Measurements from ENCODE around the gene OSBP2. TPM values are rescaled to one million over a fixed set of nuclear protein-coding genes. Genes with fewer than 3 reads are reported as not detected.

The OSBP2 gene
- total and polyA plus RNA-seq, 10 of the 15 experiments (the other 5 are each of a cell fraction or from before 2014, with no cell fraction given): 0.11 to 7.7 (median 3.6) TPM

DNA sequence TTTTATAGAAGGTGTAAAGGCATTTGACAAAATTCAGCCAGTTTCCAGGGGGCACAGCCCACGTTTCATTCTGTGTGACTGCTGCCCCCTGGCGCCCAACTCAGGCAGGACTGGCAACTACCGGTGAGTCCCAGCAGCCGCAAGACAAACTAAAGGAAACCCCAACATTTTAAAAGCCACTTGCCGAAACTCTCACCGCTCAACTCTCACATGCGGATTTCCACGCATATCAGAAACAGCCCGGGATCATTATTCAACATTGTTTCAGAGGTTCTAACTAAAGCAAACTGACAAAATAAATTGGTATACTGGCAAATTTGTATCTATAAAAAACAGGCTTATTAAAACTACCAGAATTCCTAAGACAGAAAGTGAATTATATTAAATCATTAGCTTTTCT, 225.7 kb downstream of the OSBP2 start:
- WGBS (ENCODE audit: insufficient coverage, insufficient replicate concordance, low lambda C conversion rate, missing lambda C conversion rate): 1% methylated on average over 9 of the region's 9 CpGs
- no peak overlapping the region for H3K27ac ChIP-seq (ENCODE audit: control insufficient read depth, insufficient read depth)
- no peak overlapping the region for H2AFZ ChIP-seq (ENCODE audit: control insufficient read depth, low read depth, low read length)
- ChIA-PET CTCF (interaction anchor here (0.6 to 6.1 kb wide), 24 partner anchors 11 to 853 kb away, joined by 3 to 82 read pairs (median 4); partner anchors contain the start of genes MORC2, RNF185, SLC35E4 and SMTN), POLR2A (interaction anchor here (1.2 to 2.9 kb wide), 2 partner anchors 156 to 286 kb away, joined by 3 to 8 read pairs; partner anchors contain the start of gene SLC35E4), SMC1A (ENCODE audit: uncharacterized antibody, unreplicated experiment) (interaction anchor here (0.6 to 5.3 kb wide), 10 partner anchors 9 to 316 kb away, joined by 3 to 38 read pairs (median 3); no protein-coding TSS in a partner anchor), RAD21 (ENCODE audit: unreplicated experiment) (interaction anchor here (0.6 to 4.7 kb wide), 9 partner anchors 11 to 538 kb away, joined by 3 to 34 read pairs (median 4); no protein-coding TSS in a partner anchor)
- peaks cover 3% of the 10 kb centered on the region; the same call in 1 of the 2 replicates for H3K4me1 ChIP-seq (ENCODE audit: control insufficient read depth, insufficient read depth, low read length)
- in situ Hi-C loops (cut with MboI) (loop anchor here (25.0 kb wide), 2 partner anchors 158 to 283 kb away; partner anchors contain the start of gene SLC35E4), intact Hi-C loops (cut with micrococcal nuclease; ENCODE audit: unreplicated experiment) (loop anchor here (1.0 kb wide), 2 partner anchors 157 to 286 kb away; no protein-coding TSS in a partner anchor)
- BruUV-seq (replicated peaks): no TSS peak
- H3K9me3 ChIP-seq (replicated peaks; ENCODE audit: control insufficient read depth, insufficient read depth, low read length): no peaks in the 10 kb centered on the region; the same call in 1 of the 3 replicates
- peak overlapping the region; percentile 61; the same call in 1 of the 2 replicates for H3K4me2 ChIP-seq (ENCODE audit: control insufficient read depth, insufficient read depth)
- H3K36me3 ChIP-seq (ENCODE audit: control insufficient read depth in 2 of 2, insufficient read depth in 2 of 2, low read length in 1 of 2): peaks cover 0 to 3% of the 10 kb centered on the region in 2 experiments; a peak in 2 of 4 replicates
- no peaks in the 10 kb centered on the region for H3K27me3 ChIP-seq (replicated peaks in 1 of 2; ENCODE audit: control insufficient read depth in 2 of 2, insufficient read depth in 2 of 2, low read length in 1 of 2)
- FAIRE-seq (peak; percentile 23), DNase-seq (ENCODE audit: low read depth, low spot score) (peak; percentile 27), ATAC-seq (peak; percentile 85)
- H3K4me3 ChIP-seq: peak overlapping the region; percentile 50; the same call in 1 of the 2 replicates
- no peak overlapping the region for H3K9ac ChIP-seq (ENCODE audit: control insufficient read depth, insufficient read depth, low read length)
- H3K79me2 ChIP-seq (ENCODE audit: control insufficient read depth, insufficient read depth, low read length): peaks cover 3% of the 10 kb centered on the region; the same call in 1 of the 2 replicates
- H4K20me1 ChIP-seq (ENCODE audit: control insufficient read depth, insufficient read depth): no peaks in the 10 kb centered on the region
- TF ChIP-seq NR2F1 (conservative IDR thresholded peaks at IDR 0.05) (no peak), ZNF24 (IDR thresholded peaks at IDR 0.05) (no peak), SMARCA5 (IDR thresholded peaks at IDR 0.05) (peak; percentile 34; the same call in 1 of the 2 replicates), LARP7 (IDR thresholded peaks at IDR 0.05) (no peak), EZH2 (IDR thresholded peaks at IDR 0.05; ENCODE audit: borderline replicate concordance, control insufficient read depth, low read depth, low read length) (no peak), MXI1 (IDR thresholded peaks at IDR 0.05; ENCODE audit: low read depth, low read length) (peak; percentile 75), JUNB (IDR thresholded peaks at IDR 0.05) (no peak), CBX3 (IDR thresholded peaks at IDR 0.05; ENCODE audit: borderline replicate concordance, low read depth) (no peak), SREBF2 (IDR thresholded peaks at IDR 0.05; ENCODE audit: low read length) (no peak), NR2C1 (IDR thresholded peaks at IDR 0.05) (no peak), MYC (IDR thresholded peaks at IDR 0.05; ENCODE audit: insufficient read depth, insufficient read length, insufficient replicate concordance, low read length, severe bottlenecking) (no peak)
- TF ChIP-seq, protein P1, sequence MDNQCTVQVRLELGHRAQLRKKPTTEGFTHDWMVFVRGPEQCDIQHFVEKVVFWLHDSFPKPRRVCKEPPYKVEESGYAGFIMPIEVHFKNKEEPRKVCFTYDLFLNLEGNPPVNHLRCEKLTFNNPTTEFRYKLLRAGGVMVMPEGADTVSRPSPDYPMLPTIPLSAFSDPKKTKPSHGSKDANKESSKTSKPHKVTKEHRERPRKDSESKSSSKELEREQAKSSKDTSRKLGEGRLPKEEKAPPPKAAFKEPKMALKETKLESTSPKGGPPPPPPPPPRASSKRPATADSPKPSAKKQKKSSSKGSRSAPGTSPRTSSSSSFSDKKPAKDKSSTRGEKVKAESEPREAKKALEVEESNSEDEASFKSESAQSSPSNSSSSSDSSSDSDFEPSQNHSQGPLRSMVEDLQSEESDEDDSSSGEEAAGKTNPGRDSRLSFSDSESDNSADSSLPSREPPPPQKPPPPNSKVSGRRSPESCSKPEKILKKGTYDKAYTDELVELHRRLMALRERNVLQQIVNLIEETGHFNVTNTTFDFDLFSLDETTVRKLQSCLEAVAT (IDR thresholded peaks at IDR 0.05): no peak
- TF ChIP-seq, protein P2, sequence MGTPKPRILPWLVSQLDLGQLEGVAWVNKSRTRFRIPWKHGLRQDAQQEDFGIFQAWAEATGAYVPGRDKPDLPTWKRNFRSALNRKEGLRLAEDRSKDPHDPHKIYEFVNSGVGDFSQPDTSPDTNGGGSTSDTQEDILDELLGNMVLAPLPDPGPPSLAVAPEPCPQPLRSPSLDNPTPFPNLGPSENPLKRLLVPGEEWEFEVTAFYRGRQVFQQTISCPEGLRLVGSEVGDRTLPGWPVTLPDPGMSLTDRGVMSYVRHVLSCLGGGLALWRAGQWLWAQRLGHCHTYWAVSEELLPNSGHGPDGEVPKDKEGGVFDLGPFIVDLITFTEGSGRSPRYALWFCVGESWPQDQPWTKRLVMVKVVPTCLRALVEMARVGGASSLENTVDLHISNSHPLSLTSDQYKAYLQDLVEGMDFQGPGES (IDR thresholded peaks at IDR 0.05): no peak
- TF ChIP-seq, protein P3, sequence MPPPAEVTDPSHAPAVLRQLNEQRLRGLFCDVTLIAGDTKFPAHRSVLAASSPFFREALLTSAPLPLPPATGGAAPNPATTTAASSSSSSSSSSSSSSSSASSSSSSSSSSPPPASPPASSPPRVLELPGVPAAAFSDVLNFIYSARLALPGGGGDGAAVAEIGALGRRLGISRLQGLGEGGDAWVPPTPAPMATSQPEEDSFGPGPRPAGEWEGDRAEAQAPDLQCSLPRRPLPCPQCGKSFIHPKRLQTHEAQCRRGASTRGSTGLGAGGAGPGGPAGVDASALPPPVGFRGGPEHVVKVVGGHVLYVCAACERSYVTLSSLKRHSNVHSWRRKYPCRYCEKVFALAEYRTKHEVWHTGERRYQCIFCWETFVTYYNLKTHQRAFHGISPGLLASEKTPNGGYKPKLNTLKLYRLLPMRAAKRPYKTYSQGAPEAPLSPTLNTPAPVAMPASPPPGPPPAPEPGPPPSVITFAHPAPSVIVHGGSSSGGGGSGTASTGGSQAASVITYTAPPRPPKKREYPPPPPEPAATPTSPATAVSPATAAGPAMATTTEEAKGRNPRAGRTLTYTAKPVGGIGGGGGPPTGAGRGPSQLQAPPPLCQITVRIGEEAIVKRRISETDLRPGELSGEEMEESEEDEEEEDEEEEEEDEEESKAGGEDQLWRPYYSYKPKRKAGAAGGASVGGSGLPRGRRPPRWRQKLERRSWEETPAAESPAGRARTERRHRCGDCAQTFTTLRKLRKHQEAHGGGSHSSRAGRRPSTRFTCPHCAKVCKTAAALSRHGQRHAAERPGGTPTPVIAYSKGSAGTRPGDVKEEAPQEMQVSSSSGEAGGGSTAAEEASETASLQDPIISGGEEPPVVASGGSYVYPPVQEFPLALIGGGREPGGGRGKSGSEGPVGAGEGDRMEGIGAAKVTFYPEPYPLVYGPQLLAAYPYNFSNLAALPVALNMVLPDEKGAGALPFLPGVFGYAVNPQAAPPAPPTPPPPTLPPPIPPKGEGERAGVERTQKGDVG (CRISPR knock-in tag; IDR thresholded peaks at IDR 0.05): no peak
- TF ChIP-seq, protein P4, sequence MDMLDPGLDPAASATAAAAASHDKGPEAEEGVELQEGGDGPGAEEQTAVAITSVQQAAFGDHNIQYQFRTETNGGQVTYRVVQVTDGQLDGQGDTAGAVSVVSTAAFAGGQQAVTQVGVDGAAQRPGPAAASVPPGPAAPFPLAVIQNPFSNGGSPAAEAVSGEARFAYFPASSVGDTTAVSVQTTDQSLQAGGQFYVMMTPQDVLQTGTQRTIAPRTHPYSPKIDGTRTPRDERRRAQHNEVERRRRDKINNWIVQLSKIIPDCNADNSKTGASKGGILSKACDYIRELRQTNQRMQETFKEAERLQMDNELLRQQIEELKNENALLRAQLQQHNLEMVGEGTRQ (IDR thresholded peaks at IDR 0.05; ENCODE audit: borderline replicate concordance, low read depth, low read length): no peak
- TF ChIP-seq, protein P5, sequence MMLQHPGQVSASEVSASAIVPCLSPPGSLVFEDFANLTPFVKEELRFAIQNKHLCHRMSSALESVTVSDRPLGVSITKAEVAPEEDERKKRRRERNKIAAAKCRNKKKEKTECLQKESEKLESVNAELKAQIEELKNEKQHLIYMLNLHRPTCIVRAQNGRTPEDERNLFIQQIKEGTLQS (IDR thresholded peaks at IDR 0.05; ENCODE audit: borderline replicate concordance, extremely low read depth, low read depth, low read length): no peak
